Gastroesophageal sphincter (tissue), 4 donors: ENCODE measurements around the gene PRRG3. TPM values are rescaled to one million over a fixed set of nuclear protein-coding genes. Genes with fewer than 3 reads are reported as not detected.

Experiments used
- ATAC-seq: fragments of 150-250 bp; one replicate; pipeline ENCODE4 v1.9.1; 2016; ENCODE audit warnings: mild to moderate bottlenecking, moderate library complexity
- H3K27ac ChIP-seq, 4 donors: fragments of 200-600 bp; sonication (generic) in 3 of 4; 1 replicate in 3 of 4; 2 replicates in 1 of 4; pipeline ENCODE4 v1.5.1; 2016 to 2019
- H3K27me3 ChIP-seq: fragments of 200-600 bp; sonication (generic); one replicate; pipeline ENCODE4 v1.5.1; 2019
- H3K36me3 ChIP-seq, 2 donors: fragments of 200-600 bp; sonication (generic); one replicate each; pipeline ENCODE4 v1.5.1; 2019; ENCODE audit warnings: control low read depth in 1 of 2
- H3K4me1 ChIP-seq, 3 donors: fragments of 200-600 bp; sonication (generic); 1 replicate in 2 of 3; 2 replicates in 1 of 3; pipeline ENCODE4 v1.5.1; 2016 to 2019; ENCODE audit warnings: control low read depth in 2 of 3
- H3K4me3 ChIP-seq, 2 donors: fragments of 200-600 bp; sonication (generic); one replicate each; pipeline ENCODE4 v1.5.1; 2019; ENCODE audit warnings: mild to moderate bottlenecking in 1 of 2, moderate library complexity in 1 of 2
- H3K9me3 ChIP-seq, 3 donors: fragments of 200-600 bp; sonication (generic); one replicate each; pipeline ENCODE4 v1.5.1; 2017 to 2019; ENCODE audit warnings: control low read depth in 2 of 3
- CTCF ChIP-seq, 4 experiments: fragments of 200-600 bp in 2 of 4; fragments of 450-650 bp in 2 of 4; sonication (generic) in 1 of 4; IDR thresholded peaks; one replicate each; pipeline ENCODE4 v1.5.1; 2017 to 2019; ENCODE audit warnings: antibody characterized with exemption in 4 of 4, mild to moderate bottlenecking in 2 of 4, moderate library complexity in 2 of 4
- EP300 ChIP-seq: sonication (generic); formaldehyde crosslinking; IDR thresholded peaks from one replicate; pipeline ENCODE4 v1.6.1; 2017; ENCODE audit warnings: antibody characterized with exemption, mild to moderate bottlenecking
- POLR2A ChIP-seq, 2 donors: fragments of 450-650 bp; IDR thresholded peaks; one replicate each; pipeline ENCODE4 v1.6.1; 2017; ENCODE audit warnings: antibody characterized with exemption in 2 of 2, mild to moderate bottlenecking in 2 of 2, moderate library complexity in 1 of 2
- POLR2AphosphoS5 ChIP-seq: sonication (generic); formaldehyde crosslinking; IDR thresholded peaks from one replicate; pipeline ENCODE4 v1.6.1; 2017; ENCODE audit warnings: antibody characterized with exemption
- WGBS, 2 donors: methylation state at CpG; one replicate each; pipeline ENCODE4 v1.1.5; 2018; ENCODE audit warnings: low coverage in 1 of 2; 5-methylcytosine and 5-hydroxymethylcytosine counted together
- total RNA-seq, 4 donors: library from RNA; depleted of rRNA; stranded (reverse); fragments of >200 nt; gene quantifications; one replicate each; pipeline ENCODE4 v1.1.0, GENCODE V29; 2016

The PRRG3 gene
- total RNA-seq, 4 donors from 2014 or later, result 0.47 to 1.3 (median 0.71) TPM

DNA sequence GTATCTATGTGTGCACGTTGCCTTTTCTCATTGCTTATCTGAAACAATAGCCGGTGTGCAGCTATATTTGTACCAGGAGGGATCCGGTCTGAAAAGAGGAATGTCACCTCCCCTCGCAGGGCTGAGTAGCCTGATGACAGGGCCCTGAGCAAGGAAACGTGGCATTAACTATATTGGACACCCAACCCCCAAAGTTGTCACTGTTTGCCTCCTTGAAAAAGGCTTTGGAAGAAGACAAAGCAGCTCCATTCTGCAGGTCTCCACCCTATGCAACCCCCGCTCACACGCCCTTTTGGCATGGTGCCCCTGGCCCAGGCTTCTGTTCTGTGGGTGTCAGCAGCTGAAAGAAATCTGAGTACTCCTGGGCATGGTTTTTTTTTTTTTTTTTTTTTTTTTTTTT is 8.2 kb downstream of the PRRG3 start:
- Histone ChIP-seq H3K4me3 (no peak overlapping the region), H3K4me1 (no peaks in the 10 kb centered on the region), H3K36me3 (no peaks in the 10 kb centered on the region), H3K9me3 (no peaks in the 10 kb centered on the region), H3K27ac (no peak overlapping the region), H3K27me3 (no peaks in the 10 kb centered on the region)
- 16 to 24% methylated on average over 3 to 4 of the region's 7 CpGs for WGBS, 2 donors
- TF ChIP-seq POLR2AphosphoS5 (no peak), EP300 (no peak), POLR2A (IDR thresholded peaks at IDR 0.05) (no peak), CTCF (IDR thresholded peaks at IDR 0.05) (no peak)
- ATAC-seq, result no peak

DNA sequence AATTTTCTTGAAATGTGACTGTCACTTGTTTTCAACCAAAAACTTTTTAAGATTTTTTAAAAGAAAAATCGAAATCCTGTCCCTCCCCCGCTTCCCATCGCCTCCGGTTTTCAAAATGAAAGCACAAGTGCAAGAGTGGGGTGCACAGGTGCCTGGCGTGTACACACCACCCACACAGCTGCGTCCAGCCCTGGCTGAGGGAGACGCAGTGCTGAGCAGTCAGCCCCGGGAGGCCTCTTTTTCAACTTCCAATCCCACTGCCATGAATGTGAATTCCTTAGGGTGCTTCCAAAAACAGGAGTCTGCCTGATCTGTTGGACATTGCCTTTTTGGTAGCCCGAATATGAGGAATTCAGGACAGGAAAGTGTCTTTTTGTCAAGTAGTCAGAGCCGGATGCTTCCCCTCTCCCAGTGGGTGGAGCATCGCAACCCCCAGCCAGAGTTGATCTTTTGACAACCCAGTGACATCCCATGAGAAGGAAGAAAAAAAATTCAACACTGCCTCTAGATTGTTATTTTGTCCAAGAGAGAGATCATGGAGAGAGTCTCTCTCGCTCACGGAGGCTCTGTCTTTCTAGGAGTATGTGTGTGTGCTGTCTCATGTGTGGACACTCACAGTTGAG is 8.9 kb downstream of the PRRG3 start:
- no peak for ATAC-seq
- H3K27me3 ChIP-seq, result no peaks in the 10 kb centered on the region
- H3K9me3 ChIP-seq, result no peaks in the 10 kb centered on the region
- TF ChIP-seq POLR2AphosphoS5 (no peak), CTCF (IDR thresholded peaks at IDR 0.05) (no peak), POLR2A (IDR thresholded peaks at IDR 0.05) (no peak), EP300 (no peak)
- peak overlapping the region in 1 of 4 donors; percentile 51 for H3K27ac ChIP-seq
- H3K36me3 ChIP-seq, result no peaks in the 10 kb centered on the region
- 53 to 82% methylated on average over 2 to 3 of the region's 13 CpGs for WGBS, 2 donors
- peak overlapping the region in 1 of 2 donors; percentile 6 for H3K4me3 ChIP-seq
- H3K4me1 ChIP-seq, result no peaks in the 10 kb centered on the region

GRCh38 chrX:151708821-151709220 is 13.6 kb downstream of the PRRG3 start:
- no peak for TF ChIP-seq EP300
- TF ChIP-seq POLR2AphosphoS5, result no peak
- no peak for TF ChIP-seq CTCF (IDR thresholded peaks at IDR 0.05)
- TF ChIP-seq POLR2A (IDR thresholded peaks at IDR 0.05), result no peak
- WGBS, 2 donors, result 85 to 100% methylated on average over 3 of the region's 7 CpGs
- no peak overlapping the region for H3K4me3 ChIP-seq
- H3K27ac ChIP-seq, result no peak overlapping the region
- H3K36me3 ChIP-seq, result no peaks in the 10 kb centered on the region
- no peaks in the 10 kb centered on the region for H3K4me1 ChIP-seq
- no peak for ATAC-seq
- no peaks in the 10 kb centered on the region for H3K27me3 ChIP-seq
- no peaks in the 10 kb centered on the region for H3K9me3 ChIP-seq

DNA sequence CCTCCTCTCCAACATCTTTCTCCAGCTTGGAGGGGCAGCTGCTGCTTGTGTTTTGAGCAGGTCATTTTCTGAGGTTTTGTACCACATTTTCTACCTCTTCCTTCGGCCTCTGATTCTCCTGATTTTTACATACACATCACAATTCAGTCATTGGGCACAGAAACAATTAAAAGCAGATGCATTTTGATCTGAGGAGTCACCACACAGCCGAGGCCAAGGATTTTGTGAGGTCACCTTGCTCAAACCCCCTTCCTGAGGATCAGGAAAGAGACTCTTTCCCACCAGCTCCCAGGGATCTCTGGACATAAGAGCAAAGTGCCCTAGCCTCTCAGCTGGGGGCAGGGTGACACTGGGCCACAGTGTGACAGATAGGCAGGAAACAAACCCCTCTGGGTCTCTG is 15.2 kb downstream of the PRRG3 start:
- no peak for TF ChIP-seq POLR2AphosphoS5
- no peak for TF ChIP-seq POLR2A (IDR thresholded peaks at IDR 0.05)
- TF ChIP-seq CTCF (IDR thresholded peaks at IDR 0.05), result no peak
- no peak for TF ChIP-seq EP300
- Histone ChIP-seq H3K27ac (no peak overlapping the region), H3K9me3 (no peaks in the 10 kb centered on the region), H3K27me3 (no peaks in the 10 kb centered on the region), H3K36me3 (no peaks in the 10 kb centered on the region), H3K4me1 (no peaks in the 10 kb centered on the region), H3K4me3 (no peak overlapping the region)
- WGBS, 2 donors, result no CpG with 5 or more reads among the region's 2 CpGs
- no peak for ATAC-seq

DNA sequence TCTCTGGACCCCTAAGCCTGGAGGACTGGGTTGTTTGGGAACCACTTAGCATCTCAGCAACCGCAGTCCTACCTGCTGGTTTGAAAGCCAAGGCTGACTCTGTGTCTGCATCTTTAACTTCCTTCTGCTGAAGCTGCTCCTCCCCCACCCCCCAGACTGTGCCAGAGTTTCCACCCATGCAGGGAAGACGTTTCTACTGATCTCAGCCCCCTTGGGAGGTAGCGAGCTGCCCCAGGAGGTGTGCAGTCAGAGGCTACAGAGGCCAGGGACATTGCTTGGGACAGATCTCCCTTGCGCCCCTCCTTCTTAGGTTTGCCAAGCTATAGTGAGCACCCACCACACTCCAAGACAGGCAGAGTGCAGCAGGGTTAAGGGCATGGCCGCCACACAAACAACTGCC is 15.9 kb downstream of the PRRG3 start:
- WGBS, 2 donors, result no CpG with 5 or more reads among the region's 5 CpGs
- no peaks in the 10 kb centered on the region for H3K36me3 ChIP-seq
- TF ChIP-seq POLR2A (IDR thresholded peaks at IDR 0.05), result no peak
- no peak for TF ChIP-seq EP300
- TF ChIP-seq POLR2AphosphoS5, result no peak
- no peaks in the 10 kb centered on the region for H3K27me3 ChIP-seq
- H3K27ac ChIP-seq, result no peak overlapping the region
- no peak for ATAC-seq
- no peak overlapping the region for H3K4me3 ChIP-seq
- H3K9me3 ChIP-seq, result no peaks in the 10 kb centered on the region
- H3K4me1 ChIP-seq, result no peaks in the 10 kb centered on the region
